ENCODE results near the gene TMEM207.

The TMEM207 gene

DNA sequence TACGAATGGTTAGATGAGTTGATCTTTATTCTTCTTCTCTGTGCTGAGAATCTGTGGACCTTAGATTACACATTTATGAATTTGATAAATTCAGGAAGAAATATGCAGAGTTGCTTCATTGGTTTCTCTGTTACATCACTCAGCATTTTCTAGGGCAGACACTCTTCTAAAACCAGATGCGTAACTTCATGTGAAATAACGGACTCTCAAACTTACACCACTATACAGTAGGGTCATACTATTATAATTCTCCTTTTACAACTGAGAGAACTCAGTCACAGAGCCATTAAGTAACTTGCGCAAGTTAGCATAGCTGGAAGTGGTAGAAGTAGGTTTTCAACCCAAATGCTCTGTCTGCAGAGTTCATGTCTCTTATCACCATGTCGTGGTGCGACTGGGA is 5.7 kb downstream of the TMEM207 start:
- DNase-seq: no peak

DNA sequence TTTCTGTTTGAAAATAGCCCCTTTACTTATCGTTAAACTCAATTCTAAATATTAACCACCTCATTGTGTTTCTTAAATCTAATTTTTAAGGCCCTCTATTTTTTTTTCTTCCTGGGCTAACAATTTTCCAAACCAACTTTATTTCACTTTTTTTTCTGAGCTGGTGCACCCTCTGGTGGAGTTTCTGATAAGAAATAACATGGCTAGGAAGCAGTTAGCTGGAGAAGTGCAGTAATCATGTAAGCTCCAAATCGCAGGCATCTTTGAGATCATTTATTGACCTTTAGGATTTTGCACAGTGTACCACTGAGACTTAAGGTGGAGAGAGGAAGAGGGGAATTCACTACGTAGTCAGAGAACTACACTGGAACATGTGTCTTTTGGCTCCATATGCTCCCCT is 6.4 kb downstream of the TMEM207 start:
- DNase-seq: peak; percentile 15

DNA sequence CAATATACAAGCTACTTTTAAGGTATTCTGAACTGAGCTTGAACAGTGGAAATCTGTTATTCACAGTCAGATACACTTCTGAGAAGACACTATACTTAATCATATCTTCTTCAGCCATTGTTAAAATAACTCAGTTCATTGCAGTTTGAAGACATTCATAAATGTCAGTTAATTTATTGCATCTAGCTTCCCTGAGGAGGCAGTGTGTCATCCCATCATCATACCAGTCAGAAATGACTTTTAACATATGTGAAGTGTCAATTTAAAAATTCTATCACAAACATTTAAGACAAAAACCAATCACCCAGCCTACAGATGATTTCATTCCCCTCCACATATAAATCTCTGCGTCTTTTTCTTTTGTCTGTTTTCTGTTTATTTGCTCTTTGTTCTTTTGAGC is 7.5 kb downstream of the TMEM207 start:
- DNase-seq: no peak

DNA sequence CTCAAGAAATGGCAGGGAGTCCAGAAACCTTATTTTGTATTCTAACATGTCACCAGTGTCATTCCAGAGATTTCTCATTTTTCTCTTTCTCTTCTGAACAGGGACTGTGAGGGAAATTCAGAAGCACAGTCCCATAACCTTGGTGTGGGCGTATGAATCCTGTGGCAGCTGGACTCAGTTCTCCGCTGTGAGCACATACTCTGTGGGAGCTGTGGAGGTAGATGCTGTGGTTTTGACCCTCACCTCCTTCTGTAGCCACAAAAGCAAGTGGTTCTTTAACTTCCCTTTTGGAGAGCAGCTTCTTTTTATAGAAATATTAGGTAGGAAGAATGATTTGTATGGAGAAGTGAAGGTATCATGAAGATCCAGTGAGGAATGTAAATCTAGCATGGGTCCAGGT is 13.4 kb downstream of the TMEM207 start:
- no peak for DNase-seq

DNA sequence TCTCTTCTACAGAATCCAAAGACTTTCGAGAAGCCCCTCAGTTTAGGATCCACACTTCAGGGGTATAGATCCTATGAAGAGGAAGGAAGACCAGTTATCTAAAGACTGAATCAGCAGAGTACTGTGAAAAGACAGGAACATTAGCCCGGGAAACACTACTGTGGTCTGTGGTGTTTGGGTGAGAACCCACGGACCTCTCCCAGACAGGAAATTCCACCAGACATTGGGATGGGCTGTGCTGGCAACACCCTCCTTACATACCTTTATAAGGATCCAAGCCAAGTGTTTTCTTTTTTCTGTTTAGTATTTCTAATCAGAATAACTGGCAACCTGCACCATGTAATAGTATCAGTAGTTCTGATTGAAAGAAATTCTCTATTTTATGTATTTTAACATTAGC is 14.1 kb downstream of the TMEM207 start:
- DNase-seq: no peak

DNA sequence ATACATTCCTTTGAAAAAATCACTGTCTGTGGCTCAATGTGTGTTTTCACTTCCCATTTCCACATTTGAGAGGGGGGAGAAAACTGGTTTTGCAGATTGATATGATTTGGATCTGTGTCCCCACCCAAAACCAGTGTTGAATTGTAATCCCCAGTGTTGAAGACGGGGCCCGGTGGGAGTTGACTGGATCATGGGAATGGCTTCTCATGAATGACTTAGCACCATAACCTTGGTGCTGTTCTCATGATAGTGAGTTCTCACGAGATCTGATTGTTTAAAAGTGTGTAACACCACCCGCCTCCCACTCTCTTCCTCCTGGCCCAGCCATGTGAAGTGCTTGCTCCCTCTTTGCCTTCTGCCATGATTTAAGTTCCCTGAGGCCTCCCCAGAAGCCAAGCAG is 16.1 kb downstream of the TMEM207 start:
- DNase-seq: no peak

DNA sequence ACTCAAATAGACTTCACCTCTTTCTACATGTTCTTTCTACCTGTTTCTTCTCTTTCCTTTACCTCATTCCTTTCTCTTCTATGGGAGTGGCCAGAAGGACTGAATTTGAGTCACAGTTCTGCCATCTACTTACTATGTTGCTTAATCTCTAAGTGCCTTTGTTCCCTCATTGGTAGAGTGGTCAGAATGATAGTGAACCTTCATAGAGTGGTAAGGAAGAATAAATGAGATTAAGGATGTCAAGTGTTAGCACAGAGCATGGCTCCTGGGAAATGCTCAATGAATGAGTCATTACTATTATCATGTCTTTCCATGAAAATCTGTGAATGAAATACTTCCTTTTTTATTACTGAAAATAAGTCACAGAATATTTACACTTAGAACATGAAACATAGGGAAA is 17.5 kb downstream of the TMEM207 start:
- DNase-seq: no peak

DNA sequence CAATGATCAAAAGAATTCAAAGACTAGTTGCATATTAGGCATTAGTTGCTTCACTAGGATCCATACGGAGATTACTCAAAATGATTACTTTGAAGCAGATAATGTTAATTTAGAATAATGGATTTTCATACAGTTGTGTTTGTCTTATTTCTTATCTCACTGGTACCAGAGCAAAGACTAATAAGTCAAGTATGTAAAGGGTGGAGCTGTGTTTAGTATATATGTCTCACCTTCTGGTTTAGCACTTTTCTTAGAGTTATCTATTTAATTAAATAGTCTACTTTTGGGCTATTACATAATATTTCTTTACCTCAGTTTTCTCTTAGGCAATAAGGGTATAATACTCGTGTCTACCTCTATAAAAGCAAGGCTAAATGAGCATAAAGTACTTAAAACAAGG is 18.8 kb downstream of the TMEM207 start:
- no peak for DNase-seq

DNA sequence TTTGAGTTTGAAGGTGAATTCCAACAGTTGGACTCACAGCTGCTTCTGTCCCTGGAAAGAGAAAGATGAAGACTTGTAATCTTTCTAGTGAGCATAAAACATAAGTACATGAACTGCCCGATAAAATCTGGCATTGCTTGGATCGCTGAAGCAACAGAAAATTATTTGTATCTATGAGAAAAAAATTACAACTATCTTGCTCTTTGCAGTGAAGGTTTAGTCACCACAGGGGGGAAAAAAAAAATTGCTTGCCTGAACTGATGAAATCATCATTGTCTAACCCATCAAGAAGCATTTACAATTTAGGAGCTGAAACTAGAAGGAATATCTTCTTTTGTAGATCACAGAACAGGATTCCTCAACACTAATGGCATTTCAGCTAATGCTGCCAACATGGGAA is 20.0 kb downstream of the TMEM207 start:
- peak; percentile 26 for DNase-seq

DNA sequence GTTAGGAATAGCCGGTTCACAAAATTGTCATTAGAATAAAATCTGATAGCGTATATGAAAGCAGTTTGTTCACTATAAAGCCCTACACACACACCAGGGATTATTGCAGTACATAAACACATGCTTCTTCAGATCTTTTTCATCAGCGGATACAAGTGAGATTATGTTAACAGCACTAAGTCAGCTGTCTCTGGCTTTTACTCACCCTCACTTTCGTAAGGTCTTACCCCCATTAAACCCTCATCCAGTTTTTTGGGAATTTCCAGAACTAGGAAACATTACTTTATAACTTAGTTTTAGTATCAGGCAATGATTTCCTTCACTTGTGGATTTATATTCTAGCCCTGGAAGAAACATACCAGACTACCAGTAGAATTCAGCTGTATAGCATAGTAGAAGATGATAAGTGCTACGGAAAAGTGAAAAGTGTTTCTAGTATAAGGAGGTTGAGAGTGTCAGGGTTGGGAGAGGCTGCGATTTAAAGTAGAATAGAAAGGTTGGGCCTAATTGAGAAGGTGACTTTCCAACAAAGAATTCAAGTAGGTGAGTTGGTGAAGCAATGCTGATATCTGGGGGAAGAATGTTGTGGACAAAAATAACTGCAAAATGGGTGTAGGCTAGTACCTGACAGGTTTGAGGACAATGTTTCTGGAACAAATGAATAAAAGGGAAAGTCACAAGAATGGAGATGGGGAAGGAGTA is 22.7 kb downstream of the TMEM207 start:
- no peak for DNase-seq

DNA sequence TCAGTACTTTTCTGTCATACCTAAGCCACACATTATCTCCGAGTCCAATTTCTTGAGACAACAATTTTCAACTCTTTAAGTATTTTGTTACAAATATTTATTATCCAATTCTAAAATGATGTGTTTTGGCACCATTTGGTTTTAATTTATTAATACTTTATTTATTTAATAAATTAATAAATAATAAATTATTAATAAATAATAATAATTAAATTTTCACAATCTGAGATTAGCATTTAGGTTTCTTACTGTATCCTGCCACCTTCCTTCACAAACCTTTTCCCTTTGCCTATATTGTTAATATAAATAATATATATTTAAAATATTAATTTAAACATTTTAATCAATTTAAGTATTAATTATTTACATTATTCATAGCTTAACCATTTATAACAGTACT is 23.9 kb downstream of the TMEM207 start:
- no peak for DNase-seq

DNA sequence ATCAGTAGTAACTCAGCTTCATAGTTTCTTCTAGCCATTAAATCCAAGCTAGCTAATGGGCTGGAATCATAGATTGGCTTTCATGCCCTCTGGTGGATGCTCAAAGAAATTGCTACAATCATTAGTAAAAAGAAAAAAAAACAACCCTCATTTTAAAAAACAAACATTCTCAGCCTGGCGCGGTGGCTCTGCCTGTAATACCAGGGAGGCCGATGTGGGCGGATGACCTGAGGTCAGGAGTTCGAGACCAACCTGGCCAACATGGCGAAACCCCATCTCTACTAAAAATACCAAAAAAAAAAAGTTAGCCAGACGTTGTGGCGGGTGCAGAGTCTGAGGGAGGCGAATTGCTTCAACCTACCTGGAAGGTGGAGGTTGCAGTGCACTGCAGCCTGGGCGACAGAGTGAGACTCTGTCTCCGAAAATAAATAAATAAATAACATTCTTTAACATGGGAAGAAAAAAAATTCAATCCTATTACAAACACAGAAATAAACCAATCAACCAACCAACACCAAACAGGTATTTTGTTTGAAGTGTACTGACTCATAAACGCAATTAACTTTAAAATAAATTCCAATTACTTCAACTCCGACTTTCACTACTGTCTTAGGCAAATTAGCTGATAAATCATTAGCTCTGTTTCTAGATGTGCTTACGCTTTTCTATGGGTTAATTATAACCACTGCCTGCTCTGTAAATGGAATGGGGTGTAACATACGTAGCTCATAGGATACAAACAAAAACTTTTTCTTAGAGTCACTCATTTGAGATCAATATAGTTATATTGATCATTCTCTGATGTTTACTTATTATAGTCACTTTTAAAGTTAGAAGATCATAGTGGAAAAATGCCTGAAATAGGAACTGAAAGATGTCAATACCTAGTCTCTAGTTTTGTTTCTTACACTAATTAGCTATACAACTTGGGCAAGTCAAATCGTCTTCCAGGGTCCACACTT is 24.9 kb downstream of the TMEM207 start:
- peak; percentile 80 for DNase-seq

DNA sequence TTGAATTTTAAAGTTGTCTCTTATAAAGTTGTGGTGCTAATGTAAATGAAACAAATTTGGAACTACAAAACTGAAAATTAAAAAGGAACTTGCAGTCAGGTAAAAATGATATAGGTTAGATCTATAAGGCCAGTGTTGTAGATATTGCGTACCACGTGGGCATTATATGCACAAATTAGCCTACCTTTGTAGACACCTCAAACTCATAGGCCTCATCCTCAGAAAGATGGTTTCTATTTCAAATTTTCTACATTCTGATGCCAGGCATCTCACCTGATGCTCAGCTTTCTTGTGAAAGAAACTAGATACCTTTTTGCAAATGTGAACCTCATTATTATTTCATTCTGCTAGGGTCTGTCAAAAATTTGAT is 25.6 kb downstream of the TMEM207 start:
- DNase-seq: no peak

DNA sequence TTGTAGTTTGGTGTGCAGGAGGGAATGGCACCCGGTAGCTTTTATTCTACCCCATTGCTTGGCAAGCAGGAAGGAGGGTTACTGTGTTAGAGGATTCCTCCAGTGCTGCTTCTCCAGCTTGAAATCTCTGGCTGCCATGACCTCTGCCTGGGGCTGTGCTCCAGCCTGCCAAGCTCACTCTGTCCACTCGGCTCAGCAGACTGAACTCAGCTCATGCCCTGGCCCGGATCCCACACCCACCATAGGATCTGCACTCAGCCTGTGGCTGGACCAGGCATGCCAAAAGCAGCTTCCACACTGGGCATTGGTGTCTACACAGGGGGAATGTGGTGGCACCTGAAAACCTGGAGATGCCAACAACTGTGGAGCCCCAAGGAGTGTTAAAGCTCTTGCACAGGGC is 35.4 kb downstream of the TMEM207 start:
- no peak for DNase-seq

DNA sequence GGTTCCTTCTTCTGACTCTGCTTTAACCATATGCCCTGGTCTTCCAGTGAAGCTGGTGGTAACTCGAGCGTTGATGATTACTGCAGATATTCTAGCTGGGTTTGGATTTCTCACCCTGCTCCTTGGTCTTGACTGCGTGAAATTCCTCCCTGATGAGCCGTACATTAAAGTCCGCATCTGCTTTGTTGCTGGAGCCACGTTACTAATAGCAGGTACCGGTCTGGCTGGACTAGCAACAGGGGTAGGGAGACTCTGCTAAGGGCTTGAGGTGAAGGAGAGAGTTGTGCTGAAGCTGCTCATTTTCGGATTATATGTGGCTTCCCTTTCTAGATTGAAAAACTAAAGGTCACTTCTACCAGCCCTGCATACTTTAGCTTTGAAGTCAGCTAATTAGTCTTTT is 45.0 kb downstream of the TMEM207 start:
- no peak for DNase-seq

DNA sequence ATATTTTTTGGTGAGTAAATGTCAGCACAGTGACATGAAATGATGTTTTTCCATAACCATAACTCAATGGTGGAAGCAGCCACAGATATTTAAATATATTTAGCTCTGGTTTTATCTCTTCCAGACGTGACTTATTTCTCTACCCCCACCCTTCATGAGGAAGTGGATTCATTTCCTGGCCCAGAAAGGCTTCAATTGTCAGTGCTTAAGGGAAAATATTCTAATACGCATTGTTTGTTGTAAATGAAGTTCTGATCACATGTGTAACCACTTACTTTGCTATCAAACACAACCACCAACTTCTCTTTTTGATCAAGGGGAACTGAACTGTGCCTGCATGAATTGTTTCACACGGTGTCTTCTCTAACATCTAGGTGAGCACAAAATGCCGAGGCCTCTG is 47.7 kb downstream of the TMEM207 start:
- DNase-seq: no peak

DNA sequence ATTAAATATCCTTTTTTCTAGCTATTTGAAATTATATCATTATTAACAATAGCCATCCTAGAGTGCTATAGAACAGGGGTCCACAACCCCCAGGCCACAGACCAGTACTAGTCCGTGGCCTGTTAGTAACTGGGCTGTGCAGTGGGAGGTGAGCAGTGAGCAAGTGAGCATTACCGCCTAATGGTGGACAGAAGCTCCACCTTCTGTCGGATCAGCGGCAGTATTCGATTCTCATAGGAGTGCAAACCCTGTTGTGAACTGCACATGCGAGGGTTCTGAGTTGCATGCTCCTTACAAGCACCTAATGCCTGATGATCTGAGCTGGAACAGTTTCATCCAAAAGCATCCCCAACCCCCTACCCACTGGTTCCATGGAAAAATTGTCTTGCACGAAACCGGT is 50.0 kb downstream of the TMEM207 start:
- no peak for DNase-seq

DNA sequence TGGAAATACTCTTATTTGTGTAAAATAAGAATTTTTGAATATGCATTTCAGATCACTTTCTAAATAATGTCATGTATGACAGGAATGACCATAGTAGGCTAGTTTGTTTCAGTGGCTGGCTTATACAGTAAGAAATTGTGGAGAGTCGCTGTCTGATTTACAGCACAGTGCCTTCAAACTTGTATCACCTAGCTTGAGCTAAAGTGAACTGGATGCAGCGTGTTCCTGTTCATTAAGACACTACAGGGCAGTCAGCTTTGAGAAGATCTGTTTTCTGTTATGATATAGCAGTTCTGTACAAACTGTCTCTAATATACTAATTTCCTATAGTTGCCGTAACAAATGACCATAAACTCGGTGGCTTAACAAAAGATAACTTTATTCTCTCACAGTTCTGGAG is 51.8 kb downstream of the TMEM207 start:
- no peak for DNase-seq

DNA sequence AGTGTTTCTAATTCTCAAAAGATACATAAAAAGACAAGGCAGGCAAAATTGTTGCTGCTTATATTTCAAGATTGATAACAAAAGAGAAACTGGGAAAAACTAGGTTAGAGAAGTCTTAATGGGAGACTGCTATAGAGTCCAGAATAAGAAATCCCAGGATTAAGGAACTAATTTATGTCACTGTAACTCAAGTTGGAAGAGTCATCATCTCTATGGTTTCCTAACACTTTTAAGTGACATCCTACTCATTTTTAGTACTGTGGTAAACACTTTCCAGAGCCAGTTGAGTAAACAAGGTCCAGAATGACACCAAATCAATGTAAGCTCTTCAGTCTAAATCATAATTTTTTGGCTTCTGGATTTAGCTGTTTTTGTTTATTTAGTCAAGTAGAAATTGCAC is 53.7 kb downstream of the TMEM207 start:
- DNase-seq: no peak

DNA sequence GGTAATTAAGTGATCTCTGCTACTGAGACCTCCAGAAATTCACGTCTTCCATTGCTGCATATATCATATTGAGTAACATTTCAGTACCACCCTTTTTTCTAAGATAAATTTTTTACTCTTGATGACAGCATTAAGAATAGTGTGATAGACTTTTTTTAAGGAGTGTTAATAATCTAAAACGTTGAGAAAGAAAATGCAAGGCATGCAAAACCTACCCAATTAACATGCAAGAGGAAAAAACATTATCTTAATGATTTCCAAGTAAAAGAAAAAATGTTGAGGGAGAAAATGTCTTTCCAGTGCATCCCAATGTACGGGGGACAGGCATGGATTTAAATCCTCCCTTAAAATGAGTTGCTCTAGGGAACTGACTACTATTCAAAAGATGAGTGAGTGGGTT is 61.0 kb downstream of the TMEM207 start:
- no peak for DNase-seq

DNA sequence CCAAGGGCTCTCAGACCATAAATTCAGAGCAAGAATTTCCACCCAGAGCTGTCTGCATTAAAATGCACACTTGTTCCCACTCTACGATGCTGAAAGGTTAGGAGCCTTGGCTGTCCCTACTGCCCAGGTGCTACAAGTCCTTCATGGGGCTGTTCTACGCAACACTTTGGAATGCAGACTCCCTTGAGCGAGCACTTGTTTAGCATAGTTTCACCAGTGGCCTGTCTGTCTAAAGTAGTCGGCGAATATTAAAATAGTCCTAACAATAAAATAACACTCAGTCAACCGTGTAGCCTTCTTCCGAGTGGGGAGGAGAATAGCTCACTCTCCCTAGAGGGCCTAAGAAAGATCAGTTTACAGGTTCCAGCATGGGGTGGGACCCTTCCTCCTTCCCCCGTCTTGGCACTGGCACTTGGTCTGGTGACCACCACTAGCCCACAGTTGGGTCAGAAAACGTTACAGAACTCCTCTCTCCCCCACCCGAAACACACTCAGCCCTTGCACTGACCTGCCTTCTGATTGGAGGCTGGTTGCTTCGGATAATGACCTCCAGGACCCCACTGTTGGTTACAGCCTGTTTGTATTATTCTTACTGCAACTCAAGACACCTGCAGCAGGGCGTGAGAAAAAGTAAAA is 62.0 kb downstream of the TMEM207 start, which contains the start of gene CLDN16:
Gene CLDN16, plus strand, starts transcription at position 586 of the 636 bp plus-strand sequence. CDS start 167 bp downstream, outside the sequence.
- no peak for DNase-seq

DNA sequence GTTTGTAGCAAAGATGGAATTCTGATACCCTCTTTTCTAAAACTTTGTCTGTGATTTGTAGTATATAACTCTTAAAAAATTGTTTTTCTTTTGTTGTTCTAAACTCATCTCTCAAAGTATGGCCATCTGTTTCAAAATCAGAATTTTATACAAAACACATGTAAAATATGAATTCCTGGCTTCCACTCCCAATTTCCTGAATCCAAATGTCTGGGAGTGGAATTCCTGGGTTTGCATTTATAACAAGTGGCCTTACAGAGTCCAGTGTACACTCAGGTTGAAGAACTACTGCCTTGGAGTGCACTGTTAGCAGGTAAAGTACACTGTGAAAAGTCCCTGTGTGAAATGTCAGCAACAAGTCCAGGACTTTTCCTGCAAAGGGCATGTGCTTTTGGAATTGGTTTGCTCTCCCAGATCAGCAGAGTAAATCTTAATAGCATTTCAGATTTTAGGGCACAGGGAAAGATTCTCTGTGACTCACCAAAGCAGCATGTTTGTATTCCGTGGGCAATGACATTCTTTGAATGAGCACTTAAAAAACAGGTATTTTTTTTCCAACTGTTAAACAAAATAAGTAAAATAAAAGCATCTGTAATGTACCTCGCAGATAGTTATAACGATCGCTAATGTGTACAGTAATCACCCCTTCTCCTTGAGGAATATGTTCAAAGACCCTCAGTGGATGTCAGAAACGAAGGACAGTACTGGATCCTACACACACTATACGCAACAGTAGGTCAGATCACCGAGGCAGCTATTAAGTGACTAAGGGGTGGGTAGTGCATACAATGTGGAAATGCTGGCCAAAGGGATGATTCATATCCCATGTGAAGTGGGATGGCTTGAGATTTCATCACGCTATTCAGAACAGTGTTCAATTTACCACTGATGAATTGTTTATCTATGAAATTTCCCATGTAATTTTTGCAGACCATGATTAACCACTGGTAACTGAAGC is 63.7 kb downstream of the TMEM207 start:
- peak; percentile 97 for DNase-seq

Data from HCEC 1CT (cell line).